AG04449 (cell line): ENCODE data around the gene SF3B4.
A peak's percentile ranks its signal among the peaks of the same experiment; 100 is the strongest.

Experiments
- CTCF ChIA-PET: fragments of 350-600 bp; formaldehyde crosslinking; extraction: SDS; loops from one replicate; lab custom pipeline; 2021; ENCODE audit warnings: antibody characterized with exemption; lab: Yijun Ruan, JAX
- POLR2A ChIA-PET: fragments of 400-600, 350-600 bp; formaldehyde crosslinking; extraction: SDS; loops from one replicate; lab custom pipeline; 2020; ENCODE audit warnings: antibody characterized with exemption, inconsistent platforms; lab: Yijun Ruan, JAX
- DNase-seq: peaks from one replicate; pipeline ENCODE4 v3.0.0-alpha.2; 2010; ENCODE audit warnings: low read depth, low spot score
- H3K4me3 ChIP-seq: 2 replicates; pipeline ENCODE4 v1.5.1; 2011; ENCODE audit warnings: low read depth, mild to moderate bottlenecking, control low read depth, low read length
- TF ChIP-seq, protein P1 (sequence below): IDR thresholded peaks from one replicate; pipeline ENCODE4 v1.5.1; 2011; ENCODE audit warnings: mild to moderate bottlenecking, moderate library complexity, low read length, control low read depth, inconsistent platforms; ENCODE audit not compliant: insufficient read depth; ENCODE audit errors: missing control alignments

The SF3B4 gene

DNA sequence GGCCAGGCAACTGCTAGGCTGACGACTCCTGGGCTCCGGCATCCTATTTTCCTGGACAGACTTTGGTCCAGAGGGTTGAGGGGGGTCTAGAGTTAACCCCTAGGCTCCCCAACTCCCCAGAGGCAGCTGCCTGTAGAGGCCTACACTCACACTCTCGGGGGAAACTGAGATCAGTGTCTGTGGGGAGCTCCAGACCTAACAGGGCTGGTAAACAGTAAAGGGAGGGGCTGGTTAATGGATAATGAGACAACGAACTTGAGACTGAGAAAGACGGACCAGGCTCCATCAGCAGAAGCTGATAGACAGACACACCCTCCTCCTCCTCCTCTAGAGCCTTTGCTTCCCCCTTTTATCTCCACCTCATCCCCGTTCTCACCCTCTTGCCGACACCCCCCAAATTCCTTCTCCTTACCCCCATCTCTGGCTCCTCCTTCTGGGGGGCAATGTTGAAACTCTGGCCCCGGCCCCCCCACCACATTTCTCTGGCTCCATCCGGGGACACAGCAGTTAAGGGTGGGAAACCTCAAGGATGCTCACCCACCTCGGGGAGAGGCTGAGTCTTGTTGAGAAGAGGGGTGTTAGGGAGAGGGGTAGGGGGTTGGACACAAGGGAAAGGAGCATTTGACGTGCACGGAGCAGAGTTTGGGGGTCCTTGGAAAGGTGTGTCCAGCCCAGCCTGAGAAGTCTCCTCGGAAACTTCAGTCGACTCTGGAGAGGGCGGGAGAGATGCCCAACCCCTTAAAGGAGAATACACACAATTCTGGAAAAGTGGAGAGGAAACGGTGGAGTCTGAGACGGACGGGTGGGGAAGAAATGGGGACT lies 8.8 kb upstream of the SF3B4 start, which contains the start of gene MTMR11:
TSS of gene MTMR11 (minus strand) at position 710 of the 822 bp plus-strand sequence. CDS start at position 478, 232 bp downstream.
- no peak for DNase-seq
- ChIA-PET POLR2A (interaction anchor here (1.3 kb wide), 1 partner anchor 49 kb away, joined by 4 read pairs; a partner anchor contains a TSS), CTCF (interaction anchor here (1.2 to 1.7 kb wide), 3 partner anchors 26 to 48 kb away, joined by 3 to 5 read pairs (median 3); no protein-coding TSS in a partner anchor)
- H3K4me3 ChIP-seq: peak within 1 kb of the TSS; percentile 85
- TF ChIP-seq, protein P1, sequence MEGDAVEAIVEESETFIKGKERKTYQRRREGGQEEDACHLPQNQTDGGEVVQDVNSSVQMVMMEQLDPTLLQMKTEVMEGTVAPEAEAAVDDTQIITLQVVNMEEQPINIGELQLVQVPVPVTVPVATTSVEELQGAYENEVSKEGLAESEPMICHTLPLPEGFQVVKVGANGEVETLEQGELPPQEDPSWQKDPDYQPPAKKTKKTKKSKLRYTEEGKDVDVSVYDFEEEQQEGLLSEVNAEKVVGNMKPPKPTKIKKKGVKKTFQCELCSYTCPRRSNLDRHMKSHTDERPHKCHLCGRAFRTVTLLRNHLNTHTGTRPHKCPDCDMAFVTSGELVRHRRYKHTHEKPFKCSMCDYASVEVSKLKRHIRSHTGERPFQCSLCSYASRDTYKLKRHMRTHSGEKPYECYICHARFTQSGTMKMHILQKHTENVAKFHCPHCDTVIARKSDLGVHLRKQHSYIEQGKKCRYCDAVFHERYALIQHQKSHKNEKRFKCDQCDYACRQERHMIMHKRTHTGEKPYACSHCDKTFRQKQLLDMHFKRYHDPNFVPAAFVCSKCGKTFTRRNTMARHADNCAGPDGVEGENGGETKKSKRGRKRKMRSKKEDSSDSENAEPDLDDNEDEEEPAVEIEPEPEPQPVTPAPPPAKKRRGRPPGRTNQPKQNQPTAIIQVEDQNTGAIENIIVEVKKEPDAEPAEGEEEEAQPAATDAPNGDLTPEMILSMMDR: no peak

DNA sequence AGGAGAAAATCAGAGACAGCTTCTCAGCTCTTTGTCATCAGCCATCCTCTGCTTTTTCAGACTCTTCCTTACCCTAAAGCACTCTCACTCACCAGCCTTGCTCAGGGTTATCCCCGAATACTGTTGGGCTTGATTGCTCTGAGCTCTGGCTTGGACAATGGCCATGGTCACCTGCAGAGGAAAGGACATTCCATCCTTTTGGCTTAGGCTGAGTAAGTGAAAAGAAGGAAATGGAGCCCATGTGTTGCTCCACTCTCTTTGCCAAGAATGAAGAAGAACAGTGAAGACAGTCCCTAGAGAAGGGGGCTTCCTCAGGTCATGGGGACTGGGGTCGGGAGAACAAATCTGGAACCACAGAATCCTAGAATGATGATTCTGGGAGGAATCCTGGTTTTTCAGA lies 6.8 kb upstream of the SF3B4 start:
- H3K4me3 ChIP-seq: no peak overlapping the region
- POLR2A ChIA-PET: interaction anchor here (1.1 kb wide), 1 partner anchor 47 kb away, joined by 3 read pairs; a partner anchor contains a TSS
- DNase-seq: no peak
- CTCF ChIA-PET: interaction anchor here (1.0 to 1.2 kb wide), 2 partner anchors 28 to 235 kb away, joined by 3 read pairs; no protein-coding TSS in a partner anchor
- TF ChIP-seq, protein P1: no peak

DNA sequence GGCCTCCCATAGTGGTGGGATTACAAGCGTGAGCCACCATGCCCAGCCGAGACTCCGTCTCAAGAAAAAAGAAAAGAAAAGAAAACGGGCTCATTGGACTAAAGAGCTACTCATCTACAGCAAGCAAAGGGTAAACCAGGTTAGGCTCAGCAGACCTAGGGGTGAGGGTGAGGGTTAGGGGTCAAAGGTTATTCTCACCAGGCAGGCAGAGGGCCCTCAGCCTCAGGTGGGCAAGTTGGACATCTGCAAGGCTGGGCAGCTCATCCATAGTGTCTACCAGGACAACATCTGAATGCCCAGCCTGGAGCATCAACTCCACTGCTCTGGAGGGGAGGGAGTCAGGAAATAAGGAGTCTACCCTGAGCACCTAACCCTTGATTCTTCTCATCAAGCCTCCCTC lies 5.6 kb upstream of the SF3B4 start:
- ChIA-PET CTCF (interaction anchor here (1.2 kb wide), 1 partner anchor 236 kb away, joined by 3 read pairs; no protein-coding TSS in a partner anchor), POLR2A (interaction anchor here (1.1 kb wide), 1 partner anchor 45 kb away, joined by 3 read pairs; a partner anchor contains a TSS)
- DNase-seq: no peak
- TF ChIP-seq, protein P1: no peak
- no peak overlapping the region for H3K4me3 ChIP-seq

DNA sequence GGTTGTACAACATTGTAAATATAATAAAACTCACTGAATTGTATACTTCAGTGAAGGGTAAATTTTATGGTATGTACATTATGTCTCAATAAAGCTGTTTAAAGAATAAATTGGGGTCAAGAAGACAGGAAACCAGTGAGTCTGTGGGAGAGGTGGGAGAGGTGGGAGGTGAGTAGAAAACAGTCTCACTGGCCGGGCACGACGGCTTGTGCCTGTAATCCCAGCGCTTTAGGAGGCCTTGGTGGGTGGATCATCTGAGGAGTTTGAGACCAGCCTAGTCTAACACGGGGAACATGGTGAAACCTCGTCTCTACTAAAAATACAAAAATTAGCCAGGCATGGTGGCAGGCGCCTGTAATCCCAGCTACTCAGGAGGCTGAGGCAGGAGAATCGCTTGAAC lies 4.9 kb upstream of the SF3B4 start:
- H3K4me3 ChIP-seq: no peak overlapping the region
- ChIA-PET CTCF (no interaction called here), POLR2A (no interaction called here)
- DNase-seq: no peak
- TF ChIP-seq, protein P1: no peak

DNA sequence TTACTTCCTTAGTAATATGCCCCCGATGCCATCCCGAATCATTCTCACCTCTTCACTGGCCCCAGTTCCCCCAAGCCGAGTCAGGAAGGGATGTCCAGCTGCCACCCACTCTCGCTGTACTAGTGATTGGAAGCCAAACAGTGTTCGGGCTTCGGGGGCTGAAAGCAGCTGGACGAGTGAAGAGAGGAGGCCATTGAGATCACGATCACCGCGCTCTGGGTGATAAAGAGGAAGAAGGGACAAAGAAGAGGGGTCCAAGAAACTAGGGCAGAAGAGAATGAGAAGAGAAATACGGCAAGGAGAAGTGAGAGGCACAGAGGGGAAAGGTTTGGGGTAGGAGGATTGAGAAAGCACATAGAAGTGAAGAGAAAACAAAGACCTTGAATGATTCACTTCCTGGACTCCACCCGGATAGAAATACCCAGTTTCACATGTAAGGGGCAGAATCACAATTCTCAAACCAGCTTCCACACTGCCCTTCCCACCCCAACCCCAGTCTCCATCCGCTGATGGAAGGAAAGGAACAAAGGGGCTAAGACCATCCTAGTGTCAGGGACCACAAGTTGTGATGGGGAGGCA lies 3.7 kb upstream of the SF3B4 start:
- no peak overlapping the region for H3K4me3 ChIP-seq
- no peak for DNase-seq
- TF ChIP-seq, protein P1: no peak
- POLR2A ChIA-PET: no interaction called here
- CTCF ChIA-PET: interaction anchor here (1.1 kb wide), 1 partner anchor 237 kb away, joined by 4 read pairs; no protein-coding TSS in a partner anchor

DNA sequence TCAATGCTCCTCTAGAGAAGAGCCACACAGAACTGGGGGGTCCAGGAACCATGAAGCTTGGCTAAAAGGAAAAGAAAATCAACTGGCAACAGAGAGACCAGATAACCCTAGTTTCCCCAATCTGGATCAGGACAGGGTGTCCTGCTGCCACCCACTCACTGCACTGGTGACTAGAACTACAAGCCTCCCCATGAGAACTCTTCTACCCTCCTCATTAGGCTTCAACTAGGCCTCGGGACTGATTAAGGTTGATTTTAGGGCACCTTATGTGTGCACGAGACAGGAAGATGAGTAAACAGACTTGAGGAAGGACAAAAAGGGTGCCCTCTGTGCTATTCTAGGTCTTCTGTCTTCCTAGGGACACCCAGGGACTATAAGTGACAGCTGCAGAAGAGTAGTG lies 2.3 kb upstream of the SF3B4 start:
- POLR2A ChIA-PET: no interaction called here
- CTCF ChIA-PET: interaction anchor here (1.1 to 1.4 kb wide), 2 partner anchors 33 to 239 kb away, joined by 5 read pairs; no protein-coding TSS in a partner anchor
- no peak overlapping the region for H3K4me3 ChIP-seq

More for the DNA sequence above, 2.3 kb upstream of the SF3B4 start:
- TF ChIP-seq, protein P1: no peak
- no peak for DNase-seq
